Cardiac muscle cell (in vitro differentiated cells and primary cell): Measurements from ENCODE around the gene LILRA1. TPM values are rescaled to one million over a fixed set of nuclear protein-coding genes. Genes with fewer than 3 reads are reported as not detected.
"Not testable (repeated sequence)": the region's sequence is repeated elsewhere in the genome, so short reads cannot be mapped to it uniquely, and the experiment has no call there.

Source experiments
- DNase-seq, 2 donors: peaks; one replicate each; pipeline versions ENCODE4 v3.0.0 to v3.0.0-alpha.2; 2010 to 2017; ENCODE audit warnings: low read depth in 1 of 2, low spot score in 1 of 2
- H3K27ac ChIP-seq: fragments of 200-600 bp; sonication (generic); 2 replicates; pipeline ENCODE4 v1.5.1; 2016
- H3K27me3 ChIP-seq: fragments of 200-600 bp; sonication (generic); 2 replicates; pipeline ENCODE4 v1.6.0; 2016; ENCODE audit warnings: control low read depth
- H3K36me3 ChIP-seq: fragments of 200-600 bp; sonication (generic); 2 replicates; pipeline ENCODE4 v1.5.1; 2016; ENCODE audit warnings: control low read depth
- H3K4me1 ChIP-seq: fragments of 200-600 bp; sonication (generic); 2 replicates; pipeline ENCODE4 v1.8.1; 2017; ENCODE audit warnings: low read depth, mild to moderate bottlenecking, mixed run types
- H3K4me3 ChIP-seq: fragments of 200-600 bp; sonication (generic); 2 replicates; pipeline ENCODE4 v1.5.1; 2016; ENCODE audit warnings: mild to moderate bottlenecking
- H3K9me3 ChIP-seq: fragments of 200-600 bp; sonication (generic); 2 replicates; pipeline ENCODE4 v1.5.1; 2017; ENCODE audit warnings: low read depth, mild to moderate bottlenecking, control low read depth
- CTCF ChIP-seq: IDR thresholded peaks from 2 replicates; pipeline ENCODE4 v1.5.1; 2012; ENCODE audit warnings: low read depth, mild to moderate bottlenecking, low read length
- polyA plus RNA-seq: library from polyadenylated mRNA; unstranded; fragments of >200 nt; fragmentation: Nextera tagmentation; extraction: Ambion mirVana; gene quantifications from 2 replicates; pipeline ENCODE4 v1.2.1, GENCODE V29; 2016
- total RNA-seq: library from RNA; depleted of rRNA; stranded (reverse); fragments of >200 nt; gene quantifications from 2 replicates; pipeline ENCODE4 v1.2.3, GENCODE V29; 2016

The LILRA1 gene
- total and polyA plus RNA-seq, 2 experiments from 2014 or later: not detected

GRCh38 chr19:54554006-54554405 is 39.4 kb upstream of the LILRA1 start:
- no peaks in the 10 kb centered on the region for H3K4me1 ChIP-seq
- no peak for TF ChIP-seq CTCF
- H3K4me3 ChIP-seq: no peak overlapping the region
- H3K27ac ChIP-seq: no peak overlapping the region
- H3K36me3 ChIP-seq: no peaks in the 10 kb centered on the region
- H3K27me3 ChIP-seq: no peaks in the 10 kb centered on the region
- no peak for DNase-seq
- H3K9me3 ChIP-seq: no peaks in the 10 kb centered on the region

DNA sequence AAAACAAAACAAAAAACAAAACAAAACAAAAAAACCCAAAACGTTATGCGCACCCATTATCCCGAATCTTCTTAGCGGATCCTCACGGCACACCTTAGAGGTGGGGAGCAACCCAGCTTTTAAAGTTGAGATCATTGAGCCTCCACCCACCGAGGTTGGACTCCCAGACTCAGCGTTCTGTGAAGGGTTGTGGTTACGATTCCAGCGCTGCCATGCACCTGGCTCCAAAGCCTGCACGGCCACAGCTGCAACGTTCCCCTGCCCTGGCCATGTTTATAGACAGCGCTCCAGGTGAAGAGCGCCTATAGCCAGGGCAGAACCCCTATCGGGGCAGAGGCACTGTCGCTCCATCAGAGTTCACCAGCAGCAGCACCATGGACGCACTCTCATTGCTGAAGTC is 38.5 kb upstream of the LILRA1 start:
- Histone ChIP-seq H3K27me3 (no peaks in the 10 kb centered on the region), H3K36me3 (no peaks in the 10 kb centered on the region), H3K4me1 (no peaks in the 10 kb centered on the region), H3K27ac (no peak overlapping the region), H3K9me3 (no peaks in the 10 kb centered on the region), H3K4me3 (no peak overlapping the region)
- DNase-seq: no peak
- no peak for TF ChIP-seq CTCF

DNA sequence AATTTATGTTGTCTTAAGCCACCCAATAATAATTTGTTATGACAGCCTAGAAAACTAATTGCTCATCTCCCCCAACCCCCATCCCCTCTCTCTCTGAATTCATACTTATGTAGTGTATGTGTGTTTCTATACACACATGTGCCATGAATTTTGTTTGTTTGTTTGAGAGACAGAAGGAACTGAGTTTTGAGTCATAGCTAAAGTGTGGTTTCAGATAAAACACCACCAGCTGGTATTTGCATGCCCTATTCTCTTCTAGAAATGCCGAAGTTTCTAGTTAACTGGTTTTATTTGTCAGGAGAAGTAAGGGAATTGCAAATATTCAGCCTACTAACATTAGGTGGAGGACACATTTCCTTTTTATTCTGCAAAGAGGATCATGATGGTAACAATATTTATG is 37.2 kb upstream of the LILRA1 start:
- no peaks in the 10 kb centered on the region for H3K36me3 ChIP-seq
- H3K27ac ChIP-seq: no peak overlapping the region
- no peaks in the 10 kb centered on the region for H3K9me3 ChIP-seq
- H3K27me3 ChIP-seq: no peaks in the 10 kb centered on the region
- DNase-seq: no peak
- H3K4me1 ChIP-seq: no peaks in the 10 kb centered on the region
- TF ChIP-seq CTCF: no peak
- no peak overlapping the region for H3K4me3 ChIP-seq

GRCh38 chr19:54558339-54558738 is 35.1 kb upstream of the LILRA1 start:
- DNase-seq: no peak
- Histone ChIP-seq H3K9me3 (no peaks in the 10 kb centered on the region), H3K4me3 (no peak overlapping the region), H3K27me3 (no peaks in the 10 kb centered on the region), H3K4me1 (no peaks in the 10 kb centered on the region), H3K27ac (no peak overlapping the region), H3K36me3 (no peaks in the 10 kb centered on the region)
- TF ChIP-seq CTCF: no peak

GRCh38 chr19:54560881-54561385 is 32.5 kb upstream of the LILRA1 start:
- H3K36me3 ChIP-seq: no peaks in the 10 kb centered on the region
- no peak overlapping the region for H3K27ac ChIP-seq
- TF ChIP-seq CTCF: no peak
- DNase-seq: no peak
- no peak overlapping the region for H3K4me3 ChIP-seq
- H3K4me1 ChIP-seq: no peaks in the 10 kb centered on the region
- no peaks in the 10 kb centered on the region for H3K27me3 ChIP-seq
- no peaks in the 10 kb centered on the region for H3K9me3 ChIP-seq

DNA sequence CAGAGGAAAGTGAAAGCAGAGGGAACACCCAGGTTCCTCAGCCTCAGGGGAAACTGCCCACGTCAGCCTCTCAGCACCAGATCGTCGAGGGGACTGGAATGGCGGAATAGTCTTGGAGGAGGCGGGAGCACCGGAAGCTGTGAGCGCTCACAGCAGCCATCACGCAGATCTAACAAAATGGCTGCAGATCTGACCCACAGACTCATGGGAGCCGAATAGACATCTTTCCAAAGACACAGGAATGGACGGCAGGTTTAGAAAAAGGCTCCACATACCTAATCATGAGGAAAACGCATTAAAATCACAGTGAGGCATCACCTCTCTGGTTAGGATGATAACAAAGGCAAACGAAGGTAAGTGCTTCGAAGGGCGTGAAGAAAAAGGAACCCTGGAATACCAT is 31.6 kb upstream of the LILRA1 start:
- Histone ChIP-seq H3K9me3 (no peaks in the 10 kb centered on the region), H3K27ac (no peak overlapping the region), H3K4me3 (no peak overlapping the region), H3K27me3 (no peaks in the 10 kb centered on the region), H3K36me3 (no peaks in the 10 kb centered on the region), H3K4me1 (no peaks in the 10 kb centered on the region)
- TF ChIP-seq CTCF: no peak
- DNase-seq: no peak

DNA sequence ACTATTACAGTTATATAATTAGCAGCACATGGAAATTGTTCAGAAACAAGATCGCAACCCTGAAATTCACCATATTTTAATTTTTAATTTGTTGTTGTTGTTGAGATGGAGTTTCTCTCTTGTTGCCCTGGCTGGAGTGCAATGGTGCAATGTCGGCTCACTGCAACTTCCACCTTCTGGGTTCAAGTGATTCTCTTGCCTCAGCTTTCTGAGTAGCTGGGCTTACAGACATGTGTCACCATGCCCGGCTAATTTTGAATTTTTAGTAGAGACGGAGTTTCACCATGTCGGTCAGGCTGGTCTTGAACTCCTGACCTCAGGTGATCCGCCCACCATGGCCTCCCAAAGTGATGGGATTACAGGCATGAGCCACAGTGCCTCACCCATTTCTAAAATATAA is 30.2 kb upstream of the LILRA1 start:
- H3K4me1 ChIP-seq, H3K27me3 ChIP-seq, H3K36me3 ChIP-seq, H3K27ac ChIP-seq, DNase-seq, H3K9me3 ChIP-seq, H3K4me3 ChIP-seq: not testable (repeated sequence)
